Suprapubic skin (tissue), 4 donors: ENCODE data around the gene MYLK4. TPM values are rescaled to one million over a fixed set of nuclear protein-coding genes. Genes with fewer than 3 reads are reported as not detected.
A peak's percentile ranks its signal among the peaks of the same experiment; 100 is the strongest.

Experiments
- DNase-seq, 2 donors: peaks; one replicate each; pipeline ENCODE4 v3.0.0-alpha.2; 2019; ENCODE audit warnings: low spot score in 2 of 2
- H3K27ac ChIP-seq: fragments of 200-600 bp; sonication (generic); one replicate; pipeline ENCODE4 v1.5.1; 2019
- H3K27me3 ChIP-seq: fragments of 200-600 bp; sonication (generic); one replicate; pipeline ENCODE4 v1.5.1; 2019
- H3K36me3 ChIP-seq: fragments of 200-600 bp; sonication (generic); one replicate; pipeline ENCODE4 v1.5.1; 2019
- H3K4me1 ChIP-seq: fragments of 200-600 bp; sonication (generic); one replicate; pipeline ENCODE4 v1.5.1; 2019
- H3K4me3 ChIP-seq: fragments of 200-600 bp; sonication (generic); one replicate; pipeline ENCODE4 v1.5.1; 2019; ENCODE audit warnings: mild to moderate bottlenecking
- H3K9me3 ChIP-seq: fragments of 200-600 bp; sonication (generic); one replicate; pipeline ENCODE4 v1.5.1; 2019
- EP300 ChIP-seq: sonication (generic); formaldehyde crosslinking; IDR thresholded peaks from one replicate; pipeline ENCODE4 v1.6.1; 2017; ENCODE audit warnings: antibody characterized with exemption
- POLR2A ChIP-seq, 2 donors: fragments of 450-650 bp; IDR thresholded peaks; one replicate each; pipeline ENCODE4 v1.6.1; 2017; ENCODE audit warnings: antibody characterized with exemption in 2 of 2, mild to moderate bottlenecking in 2 of 2, moderate library complexity in 2 of 2
- POLR2AphosphoS5 ChIP-seq, 3 donors: sonication (generic); formaldehyde crosslinking; IDR thresholded peaks; one replicate each; pipeline ENCODE4 v1.6.1; 2017; ENCODE audit warnings: antibody characterized with exemption in 3 of 3
- whole genome bisulfite sequencing: methylation state at CpG from one replicate; pipeline ENCODE4 v1.1.5; 2018; 5-methylcytosine and 5-hydroxymethylcytosine counted together
- total RNA-seq, 4 donors: library from RNA; depleted of rRNA; stranded (reverse); fragments of >200 nt; gene quantifications; one replicate each; pipeline ENCODE4 v1.1.0, GENCODE V29; 2016
- TF ChIP-seq, protein P1 (sequence below), 2 donors: fragments of 200-600 bp in 1 of 2; fragments of 450-650 bp in 1 of 2; sonication (generic) in 1 of 2; IDR thresholded peaks; one replicate each; pipeline ENCODE4 v1.5.1; 2016 to 2019; ENCODE audit warnings: antibody characterized with exemption in 2 of 2, mild to moderate bottlenecking in 1 of 2, moderate library complexity in 1 of 2

Gene MYLK4
- total RNA-seq, 4 donors from 2014 or later = 1.8 to 6.6 (median 3.5) TPM

- Histone ChIP-seq H3K36me3 (peaks cover under 1% of the 10 kb centered on the region), H3K9me3 (no peaks in the 10 kb centered on the region), H3K4me3 (no peak overlapping the region), H3K27me3 (no peaks in the 10 kb centered on the region), H3K27ac (no peak overlapping the region), H3K4me1 (peaks cover 37% of the 10 kb centered on the region)
- TF ChIP-seq POLR2A (IDR thresholded peaks at IDR 0.05) = no peak
- no peak for TF ChIP-seq EP300
- no peak for TF ChIP-seq POLR2AphosphoS5 (IDR thresholded peaks at IDR 0.05)
- TF ChIP-seq, protein P1, sequence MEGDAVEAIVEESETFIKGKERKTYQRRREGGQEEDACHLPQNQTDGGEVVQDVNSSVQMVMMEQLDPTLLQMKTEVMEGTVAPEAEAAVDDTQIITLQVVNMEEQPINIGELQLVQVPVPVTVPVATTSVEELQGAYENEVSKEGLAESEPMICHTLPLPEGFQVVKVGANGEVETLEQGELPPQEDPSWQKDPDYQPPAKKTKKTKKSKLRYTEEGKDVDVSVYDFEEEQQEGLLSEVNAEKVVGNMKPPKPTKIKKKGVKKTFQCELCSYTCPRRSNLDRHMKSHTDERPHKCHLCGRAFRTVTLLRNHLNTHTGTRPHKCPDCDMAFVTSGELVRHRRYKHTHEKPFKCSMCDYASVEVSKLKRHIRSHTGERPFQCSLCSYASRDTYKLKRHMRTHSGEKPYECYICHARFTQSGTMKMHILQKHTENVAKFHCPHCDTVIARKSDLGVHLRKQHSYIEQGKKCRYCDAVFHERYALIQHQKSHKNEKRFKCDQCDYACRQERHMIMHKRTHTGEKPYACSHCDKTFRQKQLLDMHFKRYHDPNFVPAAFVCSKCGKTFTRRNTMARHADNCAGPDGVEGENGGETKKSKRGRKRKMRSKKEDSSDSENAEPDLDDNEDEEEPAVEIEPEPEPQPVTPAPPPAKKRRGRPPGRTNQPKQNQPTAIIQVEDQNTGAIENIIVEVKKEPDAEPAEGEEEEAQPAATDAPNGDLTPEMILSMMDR (IDR thresholded peaks at IDR 0.05) = no peak
- no peak for DNase-seq
- WGBS = 56% methylated on average over 4 of the region's 4 CpGs
Measured at GRCh38 chr6:2791450-2791974, 40.8 kb upstream of the MYLK4 start.

GRCh38 chr6:2790588-2791449, 40.1 kb upstream of the MYLK4 start:
- Histone ChIP-seq H3K27me3 (no peaks in the 10 kb centered on the region), H3K36me3 (peaks cover 8% of the 10 kb centered on the region), H3K4me3 (no peak overlapping the region), H3K9me3 (no peaks in the 10 kb centered on the region), H3K4me1 (peaks cover 37% of the 10 kb centered on the region), H3K27ac (peak overlapping the region; percentile 71)
- DNase-seq = no peak
- 63% methylated on average over 11 of the region's 11 CpGs for WGBS
- TF ChIP-seq, protein P1 (IDR thresholded peaks at IDR 0.05) = peak; percentile 52 to 59
- no peak for TF ChIP-seq POLR2A (IDR thresholded peaks at IDR 0.05)

DNA sequence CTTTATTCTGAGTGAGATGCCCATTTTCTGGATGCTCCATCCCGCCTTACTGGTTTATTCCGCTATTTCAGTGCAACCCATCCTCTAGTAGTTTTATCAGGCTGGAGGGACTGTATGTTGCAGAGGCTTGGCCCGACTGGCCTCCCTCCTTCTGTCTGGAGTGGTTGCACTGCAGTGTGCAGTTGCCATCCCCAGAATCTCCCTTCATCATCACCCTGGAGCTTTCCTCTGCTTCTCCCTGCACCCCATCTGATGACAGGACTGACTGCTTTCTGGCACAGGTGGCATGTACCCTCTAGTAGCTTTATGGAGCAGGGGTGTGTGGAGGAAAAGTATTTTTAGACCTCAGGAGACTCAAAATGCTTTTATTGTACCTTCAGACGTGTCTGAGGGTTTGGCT, 35.5 kb upstream of the MYLK4 start:
- no peaks in the 10 kb centered on the region for H3K9me3 ChIP-seq
- TF ChIP-seq POLR2AphosphoS5 (IDR thresholded peaks at IDR 0.05) (no peak), POLR2A (IDR thresholded peaks at IDR 0.05) (no peak), EP300 (no peak)
- TF ChIP-seq, protein P1 (IDR thresholded peaks at IDR 0.05) = no peak
- H3K4me1 ChIP-seq = peaks cover 11% of the 10 kb centered on the region
- no peak overlapping the region for H3K27ac ChIP-seq
- no peak overlapping the region for H3K4me3 ChIP-seq
- peaks cover 32% of the 10 kb centered on the region for H3K36me3 ChIP-seq
- 83% methylated on average over 4 of the region's 4 CpGs for WGBS
- DNase-seq = no peak
- H3K27me3 ChIP-seq = no peaks in the 10 kb centered on the region

DNA sequence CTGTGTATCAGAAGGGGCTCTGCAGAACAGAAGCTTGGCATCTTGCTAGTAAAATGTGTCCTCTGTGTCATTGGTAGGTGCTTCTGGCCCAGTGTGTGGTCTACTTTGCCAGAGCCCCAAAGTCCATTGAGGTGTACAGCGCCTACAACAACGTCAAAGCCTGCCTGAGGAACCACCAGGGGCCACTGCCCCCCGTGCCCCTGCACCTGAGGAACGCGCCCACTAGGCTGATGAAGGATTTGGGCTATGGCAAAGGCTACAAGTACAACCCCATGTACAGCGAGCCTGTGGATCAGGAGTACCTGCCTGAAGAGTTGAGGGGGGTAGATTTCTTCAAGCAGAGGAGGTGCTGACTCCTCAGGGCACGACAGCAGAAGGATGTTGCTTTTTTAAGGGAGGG, 34.2 kb upstream of the MYLK4 start:
- Histone ChIP-seq H3K27me3 (no peaks in the 10 kb centered on the region), H3K4me3 (no peak overlapping the region), H3K9me3 (no peaks in the 10 kb centered on the region), H3K4me1 (no peaks in the 10 kb centered on the region), H3K27ac (no peak overlapping the region), H3K36me3 (peaks cover 45% of the 10 kb centered on the region)
- TF ChIP-seq POLR2A (IDR thresholded peaks at IDR 0.05) = no peak
- TF ChIP-seq, protein P1 (IDR thresholded peaks at IDR 0.05) = no peak
- no peak for TF ChIP-seq EP300
- no peak for TF ChIP-seq POLR2AphosphoS5 (IDR thresholded peaks at IDR 0.05)
- DNase-seq = peak in 1 of 2 donors; percentile 57
- WGBS = 93% methylated on average over 6 of the region's 7 CpGs

DNA sequence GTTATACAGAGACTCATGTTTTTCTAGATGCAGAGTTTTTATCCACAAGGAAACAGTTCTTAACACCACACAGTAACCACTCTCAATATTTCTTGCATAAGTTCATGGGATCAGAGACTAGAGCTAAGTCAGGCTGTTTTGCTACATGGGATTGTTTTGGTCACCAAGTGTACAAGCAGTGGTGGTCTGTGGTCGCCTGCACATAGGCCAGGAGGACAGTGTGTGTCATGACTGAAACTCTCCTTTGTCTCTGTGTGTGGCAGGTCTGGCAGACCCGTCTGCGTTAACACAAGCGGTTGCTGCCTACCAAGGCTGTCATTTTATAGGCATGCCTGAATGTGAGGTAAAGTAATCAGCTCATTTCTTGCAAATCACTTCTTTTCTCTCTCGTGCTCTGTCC, 33.3 kb upstream of the MYLK4 start:
- H3K9me3 ChIP-seq = no peaks in the 10 kb centered on the region
- no peak for DNase-seq
- TF ChIP-seq, protein P1 (IDR thresholded peaks at IDR 0.05) = no peak
- no peak for TF ChIP-seq POLR2A (IDR thresholded peaks at IDR 0.05)
- no peak for TF ChIP-seq POLR2AphosphoS5 (IDR thresholded peaks at IDR 0.05)
- no peak for TF ChIP-seq EP300
- 77% methylated on average over 5 of the region's 5 CpGs for WGBS
- H3K27me3 ChIP-seq = no peaks in the 10 kb centered on the region
- H3K4me3 ChIP-seq = no peak overlapping the region
- no peak overlapping the region for H3K27ac ChIP-seq
- no peaks in the 10 kb centered on the region for H3K4me1 ChIP-seq
- H3K36me3 ChIP-seq = peaks cover 53% of the 10 kb centered on the region
